GM23248 (cell line): ENCODE data around the gene WFDC1. TPM values are rescaled to one million over a fixed set of nuclear protein-coding genes. Genes with fewer than 3 reads are reported as not detected.

ENCODE experiments used
- DNase-seq: peaks from one replicate; pipeline ENCODE4 v3.0.0-alpha.2; 2015
- H2AFZ ChIP-seq: fragments of 200-600 bp; sonication (generic); 2 replicates; pipeline ENCODE4 v1.6.1; 2016; ENCODE audit warnings: antibody characterized with exemption
- H3F3A ChIP-seq: fragments of 200-600 bp; sonication (generic); 2 replicates; pipeline ENCODE4 v1.6.1; 2016; ENCODE audit warnings: mild to moderate bottlenecking, antibody characterized with exemption, mixed run types; ENCODE audit not compliant: insufficient read depth
- H3K27ac ChIP-seq: fragments of 200-600 bp; sonication (generic); 2 replicates; pipeline ENCODE4 v1.5.1; 2016; ENCODE audit warnings: mild to moderate bottlenecking
- H3K27me3 ChIP-seq: fragments of 200-600 bp; sonication (generic); replicated peaks from 2 replicates; pipeline ENCODE4 v1.6.1; 2016; ENCODE audit warnings: mild to moderate bottlenecking; ENCODE audit not compliant: insufficient read depth
- H3K36me3 ChIP-seq: fragments of 200-600 bp; sonication (generic); 2 replicates; pipeline ENCODE4 v1.6.1; 2016; ENCODE audit warnings: low read depth, mild to moderate bottlenecking
- H3K4me1 ChIP-seq: fragments of 200-600 bp; sonication (generic); 2 replicates; pipeline ENCODE4 v1.6.1; 2016; ENCODE audit warnings: mild to moderate bottlenecking; ENCODE audit not compliant: insufficient read depth
- H3K4me2 ChIP-seq: fragments of 200-600 bp; sonication (generic); one replicate; pipeline ENCODE4 v1.6.1; 2016; ENCODE audit warnings: mild to moderate bottlenecking; ENCODE audit not compliant: unreplicated experiment
- H3K4me3 ChIP-seq: fragments of 200-600 bp; sonication (generic); 2 replicates; pipeline ENCODE4 v1.5.1; 2016; ENCODE audit warnings: mild to moderate bottlenecking
- H3K79me2 ChIP-seq: fragments of 200-600 bp; sonication (generic); 2 replicates; pipeline ENCODE4 v1.6.1; 2016; ENCODE audit warnings: mild to moderate bottlenecking; ENCODE audit not compliant: insufficient read depth
- H3K9ac ChIP-seq: fragments of 200-600 bp; sonication (generic); 2 replicates; pipeline ENCODE4 v1.6.1; 2016; ENCODE audit warnings: mild to moderate bottlenecking
- H3K9me2 ChIP-seq: fragments of 200-600 bp; sonication (generic); 2 replicates; pipeline ENCODE4 v1.6.1; 2016; ENCODE audit warnings: mixed run types, mild to moderate bottlenecking, moderate library complexity; ENCODE audit not compliant: insufficient read depth
- H3K9me3 ChIP-seq: fragments of 200-600 bp; sonication (generic); one replicate; pipeline ENCODE4 v1.6.1; 2017; ENCODE audit warnings: low read depth
- H4K20me1 ChIP-seq: fragments of 200-600 bp; sonication (generic); 2 replicates; pipeline ENCODE4 v1.6.0; 2016; ENCODE audit not compliant: insufficient read depth
- EZH2 ChIP-seq: fragments of 200-600 bp; sonication (generic); IDR thresholded peaks from 2 replicates; pipeline ENCODE4 v1.6.1; 2018; ENCODE audit warnings: antibody characterized with exemption, mild to moderate bottlenecking; ENCODE audit not compliant: insufficient read depth, poor library complexity, severe bottlenecking
- EZH2phosphoT487 ChIP-seq: fragments of 200-600 bp; sonication (generic); IDR thresholded peaks from 2 replicates; pipeline ENCODE4 v1.6.1; 2018; ENCODE audit warnings: antibody characterized with exemption, moderate library complexity, mild to moderate bottlenecking, low read depth; ENCODE audit not compliant: insufficient read depth
- WGBS, 2 experiments: methylation state at CpG; one replicate each; pipeline ENCODE4 v1.1.6; 2015 to 2017; ENCODE audit warnings: low lambda C conversion rate in 2 of 2, low coverage in 1 of 2; ENCODE audit errors: missing lambda C conversion rate in 2 of 2; 5-methylcytosine and 5-hydroxymethylcytosine counted together
- in situ Hi-C: fragments of 300-500 bp; cut with MboI; formaldehyde crosslinking; loops from 2 replicates; pipeline ENCODE4 v1.15.0; 2020
- polyA plus RNA-seq: library from polyadenylated mRNA; unstranded; fragments of >200 nt; fragmentation: Nextera tagmentation; extraction: Ambion mirVana; gene quantifications from 2 replicates; pipeline ENCODE4 v1.2.1, GENCODE V29; 2016
- small RNA-seq: library from RNA; depleted of rRNA; stranded (forward); fragments of <200 nt; gene quantifications from one replicate; pipeline ENCODE3, GENCODE V24; 2014; ENCODE audit warnings: low read depth, low replicate concordance
- total RNA-seq: library from RNA; depleted of rRNA; stranded (reverse); fragments of >200 nt; shearing (Covaris generic); gene quantifications from 2 replicates; pipeline ENCODE4 v1.2.3, GENCODE V29; 2014; rRNA removed

WFDC1 gene
- total and polyA plus RNA-seq, 2 experiments from 2014 or later, result 0.35 to 0.76 TPM

DNA sequence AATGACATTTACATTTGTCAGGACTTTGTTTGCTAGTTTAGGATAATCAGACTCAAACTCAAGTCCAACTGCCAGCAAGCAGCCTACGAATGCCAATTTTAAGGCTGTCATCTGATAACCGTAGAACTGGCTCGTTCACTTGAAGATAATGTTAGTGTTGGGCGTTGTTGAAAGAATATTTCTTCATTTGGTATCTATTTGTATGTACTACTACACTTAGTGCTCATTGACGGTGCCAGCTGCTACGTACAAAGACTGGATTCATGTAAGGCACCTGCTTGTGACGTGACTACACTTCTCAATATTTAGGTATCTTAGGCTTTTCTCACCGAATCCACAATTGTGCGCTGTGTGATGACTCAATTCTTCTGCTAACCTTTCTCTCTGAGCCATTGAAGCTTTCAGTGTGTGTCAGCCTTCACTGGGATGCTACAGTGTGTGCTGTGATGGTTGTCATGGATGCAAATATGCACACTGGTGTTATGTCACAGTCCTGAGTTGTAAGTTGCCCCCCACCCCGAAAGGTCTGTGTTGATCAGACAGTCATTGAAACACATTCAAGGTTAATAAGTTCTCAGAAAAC, 79.3 kb downstream of the WFDC1 start:
- H3K9me3 ChIP-seq, result no peaks in the 10 kb centered on the region
- no peak overlapping the region for H3K27ac ChIP-seq
- no peak overlapping the region for H3K9ac ChIP-seq
- DNase-seq, result peak; percentile 6
- WGBS, 2 experiments, result 56 to 67% methylated on average over 10 of the region's 10 CpGs
- H3F3A ChIP-seq, result no peaks in the 10 kb centered on the region
- TF ChIP-seq EZH2phosphoT487 (no peak), EZH2 (no peak)
- peaks cover 69% of the 10 kb centered on the region for H3K27me3 ChIP-seq
- H3K4me3 ChIP-seq, result no peak overlapping the region
- no peak overlapping the region for H2AFZ ChIP-seq
- H3K4me2 ChIP-seq, result no peak overlapping the region
- H4K20me1 ChIP-seq, result no peaks in the 10 kb centered on the region
- H3K79me2 ChIP-seq, result no peaks in the 10 kb centered on the region
- H3K9me2 ChIP-seq, result no peaks in the 10 kb centered on the region
- H3K36me3 ChIP-seq, result no peaks in the 10 kb centered on the region
- in situ Hi-C loops, result no loop called here
- H3K4me1 ChIP-seq, result no peaks in the 10 kb centered on the region

DNA sequence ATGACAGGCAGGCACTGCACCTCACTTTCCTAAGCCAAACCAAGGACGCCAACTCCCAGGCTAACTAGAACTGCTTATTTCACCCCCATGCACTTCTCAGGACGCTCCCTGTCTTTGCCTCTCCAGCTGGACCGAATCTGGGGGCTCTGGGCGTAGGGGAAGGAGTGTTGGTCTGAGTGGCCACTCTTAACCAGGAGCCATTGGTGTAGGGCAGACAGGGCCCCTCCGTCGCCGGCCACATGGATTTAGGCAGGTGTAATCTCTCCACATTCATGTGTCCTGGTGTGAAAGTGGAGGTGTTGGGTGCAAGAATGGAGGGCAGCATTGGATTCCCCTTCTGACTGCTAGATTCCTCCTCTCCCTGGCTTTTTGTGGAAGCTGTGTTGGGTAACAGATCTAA, 83.4 kb downstream of the WFDC1 start:
- TF ChIP-seq EZH2, result no peak
- H4K20me1 ChIP-seq, result no peaks in the 10 kb centered on the region
- H2AFZ ChIP-seq, result no peak overlapping the region
- H3K9ac ChIP-seq, result no peak overlapping the region
- H3K36me3 ChIP-seq, result no peaks in the 10 kb centered on the region
- no peak for DNase-seq
- H3K79me2 ChIP-seq, result no peaks in the 10 kb centered on the region
- no peaks in the 10 kb centered on the region for H3K9me3 ChIP-seq
- no peaks in the 10 kb centered on the region for H3K4me1 ChIP-seq
- no peaks in the 10 kb centered on the region for H3F3A ChIP-seq
- no peaks in the 10 kb centered on the region for H3K9me2 ChIP-seq
- H3K4me3 ChIP-seq, result no peak overlapping the region
- WGBS, 2 experiments, result 41 to 54% methylated on average over 7 of the region's 7 CpGs
- H3K27me3 ChIP-seq, result peaks cover 43% of the 10 kb centered on the region
- in situ Hi-C loops, result no loop called here
- no peak overlapping the region for H3K4me2 ChIP-seq
- no peak overlapping the region for H3K27ac ChIP-seq

DNA sequence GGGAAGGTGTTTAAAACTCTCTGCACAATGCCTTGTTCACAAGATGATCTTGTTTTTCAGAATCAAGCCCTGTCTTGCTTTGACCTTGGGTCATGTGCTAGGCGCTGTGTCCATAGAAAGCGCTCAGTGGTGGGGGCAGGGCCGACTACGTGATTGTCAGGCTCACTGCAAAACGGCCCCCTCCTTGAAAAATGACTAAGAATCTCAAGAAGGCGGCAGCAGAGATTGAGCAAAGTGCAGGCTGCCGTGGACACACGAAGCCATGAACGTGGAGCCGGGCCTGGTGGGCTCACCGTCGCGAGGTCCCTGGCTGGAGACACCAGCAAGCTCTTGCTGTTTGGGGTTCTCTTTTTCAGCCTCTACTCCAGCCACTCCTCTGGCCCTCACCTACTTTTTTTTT, 83.9 kb downstream of the WFDC1 start:
- Histone ChIP-seq H3K4me2 (no peak overlapping the region), H3K4me3 (no peak overlapping the region), H3K27ac (no peak overlapping the region), H3K9ac (no peak overlapping the region), H3F3A (no peaks in the 10 kb centered on the region), H3K9me3 (no peaks in the 10 kb centered on the region), H3K27me3 (peaks cover 39% of the 10 kb centered on the region), H2AFZ (no peak overlapping the region), H3K4me1 (no peaks in the 10 kb centered on the region), H4K20me1 (no peaks in the 10 kb centered on the region), H3K79me2 (no peaks in the 10 kb centered on the region), H3K9me2 (no peaks in the 10 kb centered on the region), H3K36me3 (no peaks in the 10 kb centered on the region)
- no peak for TF ChIP-seq EZH2phosphoT487
- TF ChIP-seq EZH2, result no peak
- 69 to 73% methylated on average over 13 of the region's 13 CpGs for WGBS, 2 experiments
- in situ Hi-C loops, result no loop called here
- DNase-seq, result no peak

DNA sequence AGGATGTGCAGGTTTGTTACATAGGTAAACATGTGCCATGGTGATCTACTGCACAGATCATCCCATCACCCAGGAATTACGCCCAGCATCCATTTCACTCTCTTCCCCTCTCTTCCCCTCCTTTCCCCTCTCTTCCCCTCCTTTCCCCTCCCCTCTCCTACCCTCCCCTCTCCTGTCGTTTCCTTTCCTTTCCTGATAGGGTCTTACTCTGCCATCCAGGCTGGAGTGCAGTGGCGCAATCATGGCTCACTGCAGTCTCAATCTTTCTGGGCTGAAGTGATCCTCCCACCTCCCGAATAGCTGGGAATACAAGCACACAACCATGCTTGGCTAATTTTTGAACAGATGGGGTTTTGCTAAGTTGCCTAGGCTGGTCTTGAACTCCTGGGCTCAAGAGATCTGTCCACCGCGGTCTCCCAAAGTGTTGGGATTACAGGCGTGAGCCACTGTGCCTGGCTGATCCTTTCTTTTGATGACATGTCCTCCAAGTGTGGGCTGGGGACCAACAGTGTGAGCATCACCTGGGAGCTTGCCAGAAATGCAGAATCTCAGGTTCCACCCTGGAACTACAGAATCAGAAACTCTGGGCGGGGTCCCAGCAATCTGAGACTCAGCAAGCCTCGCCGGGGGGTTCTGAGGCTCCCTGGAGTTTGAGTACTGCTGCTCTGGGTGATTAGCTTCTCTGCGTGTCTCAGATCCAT, 84.5 kb downstream of the WFDC1 start:
- no peak for DNase-seq
- H3K9me3 ChIP-seq, result no peaks in the 10 kb centered on the region
- H3K9ac ChIP-seq, result no peak overlapping the region
- no peaks in the 10 kb centered on the region for H3F3A ChIP-seq
- no peaks in the 10 kb centered on the region for H3K79me2 ChIP-seq
- no peak overlapping the region for H3K4me3 ChIP-seq
- no peaks in the 10 kb centered on the region for H3K9me2 ChIP-seq
- WGBS, 2 experiments, result 41 to 48% methylated on average over 10 to 11 of the region's 11 CpGs
- in situ Hi-C loops, result no loop called here
- no peaks in the 10 kb centered on the region for H4K20me1 ChIP-seq
- H3K27me3 ChIP-seq, result peaks cover 33% of the 10 kb centered on the region
- H3K36me3 ChIP-seq, result no peaks in the 10 kb centered on the region
- no peak overlapping the region for H3K4me2 ChIP-seq
- H2AFZ ChIP-seq, result no peak overlapping the region
- TF ChIP-seq EZH2 (no peak), EZH2phosphoT487 (no peak)
- no peaks in the 10 kb centered on the region for H3K4me1 ChIP-seq
- H3K27ac ChIP-seq, result no peak overlapping the region

Small RNA genes lying within 50 kb of the gene (small RNA-seq; reads per million reads assigned to genes)
- not detected for gene RNA5SP433

Other genes starting within 250 kb of the WFDC1 start
- gene MBTPS1, start 177.9 kb upstream of the WFDC1 start, total RNA-seq, result 95.7 and 103 TPM in 2 replicates
- 84.0 and 88.1 TPM in 2 replicates for gene MBTPS1, start 177.9 kb upstream of the WFDC1 start, polyA plus RNA-seq
- 17.0 and 19.9 TPM in 2 replicates for gene HSDL1, start 149.7 kb upstream of the WFDC1 start, total RNA-seq
- 10.8 and 12.0 TPM in 2 replicates for gene HSDL1, start 149.7 kb upstream of the WFDC1 start, polyA plus RNA-seq
- not detected in 2 replicates for gene DNAAF1, start 149.6 kb upstream of the WFDC1 start, total RNA-seq
- gene DNAAF1, start 149.6 kb upstream of the WFDC1 start, polyA plus RNA-seq, result not detected in 2 replicates
- 24.7 and 31.5 TPM in 2 replicates for gene TAF1C, start 107.8 kb upstream of the WFDC1 start, total RNA-seq
- gene TAF1C, start 107.8 kb upstream of the WFDC1 start, polyA plus RNA-seq, result 13.5 and 18.1 TPM in 2 replicates
- gene ADAD2, start 103.7 kb upstream of the WFDC1 start, total RNA-seq, result not detected in 2 replicates
- gene ADAD2, start 103.7 kb upstream of the WFDC1 start, polyA plus RNA-seq, result not detected in 2 replicates
- not detected in 2 replicates for gene KCNG4, start 54.9 kb upstream of the WFDC1 start, total RNA-seq
- gene KCNG4, start 54.9 kb upstream of the WFDC1 start, polyA plus RNA-seq, result not detected in 2 replicates
- gene ATP2C2, start 73.7 kb downstream of the WFDC1 start, total RNA-seq, result not detected in 2 replicates
- 0.74 and 0.84 TPM in 2 replicates for gene ATP2C2, start 73.7 kb downstream of the WFDC1 start, polyA plus RNA-seq
- 45.6 and 57.5 TPM in 2 replicates for gene MEAK7, start 209.8 kb downstream of the WFDC1 start, total RNA-seq
- gene MEAK7, start 209.8 kb downstream of the WFDC1 start, polyA plus RNA-seq, result 62.0 and 62.7 TPM in 2 replicates